GM21447 (cell line): ENCODE data around the gene HSBP1.

Experiments
- ATAC-seq: cut with Tn5 transposase; IDR thresholded peaks from one replicate; pipeline ENCODE4 v1.9.1; 2021; ENCODE audit not compliant: unreplicated experiment

Gene HSBP1

DNA sequence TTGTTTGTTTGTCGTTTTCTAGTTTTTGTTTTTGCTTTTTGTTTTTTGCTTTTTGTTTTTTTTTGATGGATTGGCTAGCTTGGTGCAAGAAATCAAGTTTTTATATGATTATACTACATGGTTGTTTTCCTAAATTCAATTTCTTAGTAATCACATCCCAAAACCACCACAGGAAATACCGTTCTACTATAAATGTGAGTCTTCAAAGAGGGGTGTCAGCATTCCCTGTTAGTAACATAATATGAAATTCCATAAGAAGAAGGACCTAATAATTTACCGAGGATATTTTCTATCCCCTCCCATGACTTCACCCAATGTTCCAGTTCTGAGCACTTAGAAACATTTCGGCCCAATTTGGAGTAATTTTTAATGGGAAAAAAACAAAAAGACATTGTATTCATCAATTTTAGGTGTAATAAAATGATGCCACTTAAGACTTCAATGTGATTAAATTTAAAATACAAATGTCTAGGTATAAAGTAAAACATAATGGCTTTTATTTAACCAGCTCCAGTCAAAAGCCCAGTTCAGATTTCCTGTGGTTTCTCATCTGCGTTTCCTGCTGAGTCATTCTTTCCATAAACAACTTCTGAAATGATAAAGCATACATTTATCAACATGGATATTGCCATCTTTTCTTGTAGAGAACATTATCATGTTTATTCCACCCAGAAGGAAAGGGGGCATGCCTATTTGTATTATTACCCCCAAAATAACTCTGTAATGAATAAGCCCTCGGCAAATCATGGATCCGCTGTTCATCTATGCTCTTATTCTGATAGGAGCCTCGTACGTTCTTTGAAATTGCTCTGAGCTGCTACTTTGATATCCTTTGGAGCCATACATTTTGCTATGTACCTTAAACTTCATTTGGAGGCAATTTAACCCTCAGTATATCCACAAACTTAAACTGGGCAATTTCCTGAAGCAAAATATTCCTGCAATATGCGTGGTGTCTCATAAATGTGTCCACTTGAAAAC lies 28.1 kb downstream of the HSBP1 start:
- no peak for ATAC-seq

- ATAC-seq: no peak
These were observed 29.8 kb downstream of the HSBP1 start for GRCh38 chr16:83837566-83837965.

GRCh38 chr16:83838151-83838550 lies 30.4 kb downstream of the HSBP1 start:
- no peak for ATAC-seq

GRCh38 chr16:83839561-83839960 lies 31.8 kb downstream of the HSBP1 start:
- ATAC-seq: no peak

DNA sequence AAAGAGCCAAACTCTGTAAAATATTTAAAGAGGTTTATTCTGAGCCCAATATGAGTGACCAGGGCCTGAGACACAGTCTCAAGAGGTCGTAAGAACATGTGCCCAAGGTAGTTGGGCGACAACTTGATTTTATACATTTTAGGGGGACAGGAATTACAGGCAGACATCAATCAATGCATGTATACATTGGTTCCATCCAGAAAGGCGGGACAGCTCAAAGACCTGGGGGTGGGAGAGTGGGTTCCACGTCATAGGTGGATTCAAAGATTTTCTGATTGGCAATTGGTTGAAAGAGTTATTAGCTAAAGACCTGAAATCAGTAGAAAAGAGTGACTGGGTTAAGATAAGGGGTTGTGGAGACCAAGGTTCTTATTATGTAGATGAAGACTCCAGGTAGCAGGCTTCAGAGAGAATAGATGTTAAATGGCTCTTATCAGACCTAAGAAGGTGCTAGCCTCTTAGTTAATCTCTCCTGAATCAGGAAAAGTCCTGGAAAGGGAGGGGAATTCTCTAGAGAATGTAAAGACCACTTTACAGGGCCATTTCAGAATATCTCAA lies 32.4 kb downstream of the HSBP1 start:
- no peak for ATAC-seq

DNA sequence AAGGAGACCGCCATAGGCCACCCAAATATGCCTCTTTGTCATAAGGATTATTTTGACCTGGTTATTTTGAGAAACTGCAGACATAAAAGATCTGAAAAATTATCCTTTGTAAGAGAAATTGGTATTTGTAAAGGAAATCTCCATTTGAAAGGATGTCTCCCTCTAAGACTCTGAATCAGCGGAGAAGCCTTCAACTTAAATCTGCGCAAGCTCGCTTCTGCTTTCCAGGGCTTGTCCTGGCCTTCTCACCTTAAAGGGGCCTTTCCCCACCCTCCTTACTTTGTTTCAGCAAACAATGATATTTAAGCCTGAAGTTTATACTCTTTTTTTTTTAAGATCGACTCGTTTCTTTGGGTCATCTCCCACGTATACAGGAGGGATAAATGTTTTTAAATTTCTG lies 34.5 kb downstream of the HSBP1 start:
- no peak for ATAC-seq

DNA sequence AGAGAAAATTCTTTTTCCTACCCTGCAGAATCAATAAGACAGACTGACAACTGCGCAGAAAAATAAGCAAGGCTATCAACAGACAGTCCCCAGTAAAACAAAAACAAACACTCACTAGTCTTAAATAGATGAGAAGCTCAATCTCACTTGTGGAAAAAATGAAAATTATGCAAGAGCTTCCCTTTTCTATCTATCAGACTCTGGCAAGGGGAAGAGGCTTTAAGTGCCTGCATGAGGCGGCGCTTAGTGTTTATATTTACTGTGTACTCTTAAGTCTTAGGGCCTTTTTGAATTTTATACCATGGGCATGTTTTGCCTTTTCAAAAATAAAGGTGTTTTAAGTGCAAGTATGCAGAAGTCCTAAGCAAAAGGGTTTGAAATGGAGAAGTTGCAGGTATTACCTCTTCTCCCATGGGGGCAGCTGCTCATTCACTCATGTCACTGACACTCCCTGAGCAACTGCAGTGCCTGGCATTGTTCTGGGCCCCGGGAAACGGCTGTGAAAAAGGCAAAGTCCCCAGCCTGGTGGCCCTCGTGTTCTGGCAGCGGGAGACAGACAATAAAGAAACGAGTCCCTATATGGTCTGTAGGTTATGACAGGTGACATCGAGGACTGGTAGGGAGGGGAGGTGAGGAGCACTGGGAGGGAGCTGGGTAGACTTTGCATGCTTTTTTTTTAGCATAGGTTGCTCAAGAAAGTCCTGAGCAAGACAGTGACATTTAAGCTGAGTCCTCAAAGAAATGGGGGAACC lies 35.2 kb downstream of the HSBP1 start:
- no peak for ATAC-seq

DNA sequence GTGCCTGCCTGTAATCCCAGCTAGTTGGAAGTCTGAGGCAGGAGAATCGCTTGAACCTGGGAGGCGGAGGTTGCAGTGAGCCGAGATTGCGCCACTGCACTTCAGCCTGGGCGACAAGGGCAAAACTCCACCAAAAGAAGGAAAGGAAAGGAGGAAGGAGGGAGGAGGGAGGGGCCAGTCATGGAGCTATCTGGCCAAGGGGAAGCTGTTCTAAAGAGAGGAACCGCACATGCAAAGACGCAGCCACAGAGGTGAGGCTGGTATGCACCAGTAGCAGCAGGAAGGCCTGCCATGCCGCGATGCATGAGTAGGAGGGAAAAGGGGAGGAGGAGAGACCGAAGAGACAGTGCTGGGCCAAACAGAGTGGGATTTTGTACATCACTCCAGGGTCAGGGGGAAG lies 35.9 kb downstream of the HSBP1 start:
- ATAC-seq: no peak

DNA sequence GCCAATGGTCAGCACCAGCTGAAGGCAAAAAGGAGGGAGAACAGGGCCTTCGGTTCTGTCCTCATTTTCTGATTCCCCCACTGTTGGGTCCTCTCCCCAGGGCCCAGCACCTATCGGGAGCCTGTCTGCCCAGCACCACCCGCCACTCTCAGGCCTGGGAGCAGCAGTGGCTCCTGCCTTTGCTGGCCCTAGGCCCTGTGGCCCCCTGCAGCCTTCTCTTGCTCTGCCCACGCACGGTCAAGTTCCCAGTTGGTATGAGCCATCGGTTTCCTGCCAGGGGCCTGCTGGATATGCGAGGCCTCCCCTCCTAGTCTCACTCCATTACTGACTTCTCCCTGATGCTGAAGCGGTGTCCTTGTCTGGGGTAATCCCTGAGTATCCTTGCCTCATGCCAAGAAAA lies 37.5 kb downstream of the HSBP1 start:
- no peak for ATAC-seq

DNA sequence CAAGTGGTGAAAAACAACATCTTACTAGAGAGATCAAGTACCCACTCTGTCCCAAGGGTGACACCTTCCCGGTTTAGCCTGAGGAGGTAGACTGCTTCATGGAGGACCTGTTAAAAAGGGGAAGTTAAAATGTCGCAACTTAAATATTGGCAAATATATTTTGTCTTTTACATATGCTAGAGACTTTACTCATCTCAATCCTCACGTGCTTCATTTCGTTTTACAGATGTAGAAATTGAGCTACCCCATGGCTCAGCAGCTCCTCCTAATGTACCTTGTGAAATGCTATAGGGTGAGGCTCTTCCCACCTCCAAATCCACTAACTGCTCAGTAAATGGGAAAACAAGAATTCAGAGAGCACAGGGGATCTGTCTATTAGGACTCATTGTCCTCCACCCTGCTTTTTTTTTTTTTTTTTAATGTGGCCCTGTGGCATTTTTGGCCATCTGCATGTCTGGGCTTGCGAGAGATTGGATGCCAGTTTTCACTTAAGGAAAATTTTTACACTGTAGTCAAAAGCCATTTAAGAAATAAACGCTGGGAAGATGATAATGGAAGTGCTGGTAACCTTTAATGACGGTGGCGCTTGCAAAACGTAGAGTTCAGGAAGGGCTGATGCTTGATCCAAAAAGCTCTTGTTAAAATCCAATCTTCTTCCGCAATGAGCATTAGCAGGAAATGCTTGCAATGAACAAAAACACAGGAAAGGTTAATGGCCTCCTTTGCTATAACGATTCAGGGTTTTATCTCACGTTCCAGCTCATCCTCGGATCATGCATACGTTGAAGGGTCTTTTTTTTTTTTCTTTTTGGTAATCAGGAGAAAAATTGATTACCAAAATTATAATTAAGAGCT lies 39.8 kb downstream of the HSBP1 start:
- no peak for ATAC-seq

DNA sequence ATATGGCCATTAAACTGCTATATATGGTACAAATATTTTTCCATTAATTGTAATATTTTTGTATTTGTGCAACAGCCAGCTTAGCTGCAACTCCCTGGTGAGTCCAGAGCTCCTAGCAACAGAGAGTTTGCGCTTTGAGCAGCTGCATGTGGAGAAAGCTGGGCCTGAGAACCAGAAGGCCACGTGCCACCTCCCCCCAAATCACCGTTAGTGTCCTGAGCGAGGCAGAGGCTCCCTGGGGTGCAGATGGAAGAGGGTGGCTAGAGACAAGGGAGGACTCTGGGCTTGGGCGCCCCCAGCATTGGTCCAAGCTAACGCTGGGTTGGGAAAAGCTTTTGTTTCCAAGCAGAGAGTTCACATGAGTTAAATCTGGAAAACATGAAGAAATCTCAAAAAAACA lies 41.6 kb downstream of the HSBP1 start:
- no peak for ATAC-seq

DNA sequence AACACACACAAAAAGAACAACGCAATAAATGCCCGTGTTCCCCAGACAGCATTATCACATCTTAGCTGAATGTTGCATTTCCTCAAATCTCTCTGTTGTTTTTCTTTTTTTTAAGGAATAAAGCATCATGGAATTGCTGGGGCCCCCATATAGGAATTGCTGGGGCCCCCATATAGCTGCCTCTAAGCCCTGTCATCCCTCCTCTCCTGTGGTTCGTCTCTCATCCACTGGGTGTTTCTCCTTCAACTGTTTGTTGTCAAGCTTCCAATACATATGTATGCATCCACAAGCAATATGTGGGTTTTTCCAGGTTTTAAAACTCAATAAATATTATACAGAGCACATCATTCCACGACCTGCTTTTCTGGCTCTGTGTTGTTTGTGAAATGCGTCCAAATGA lies 43.2 kb downstream of the HSBP1 start:
- ATAC-seq: no peak

DNA sequence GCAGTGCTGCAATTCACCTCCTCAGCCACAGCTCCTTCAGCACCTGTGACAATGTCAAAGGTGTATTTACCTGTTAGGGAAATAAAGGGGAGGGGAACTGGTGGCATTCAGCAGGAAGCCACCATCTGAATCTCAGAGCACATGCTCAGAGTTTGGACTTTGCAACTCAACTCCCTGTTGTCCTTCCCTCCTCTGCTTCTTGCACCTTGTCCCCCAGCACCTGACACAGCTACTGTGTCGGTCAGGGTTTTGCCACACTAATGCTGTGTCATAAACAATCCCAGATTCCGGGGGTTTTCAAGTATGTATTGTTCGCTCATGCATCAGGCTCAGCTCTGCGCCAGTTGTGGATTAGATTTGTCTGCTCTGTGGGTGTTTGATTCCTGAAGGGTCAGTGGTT lies 43.7 kb downstream of the HSBP1 start:
- ATAC-seq: no peak

DNA sequence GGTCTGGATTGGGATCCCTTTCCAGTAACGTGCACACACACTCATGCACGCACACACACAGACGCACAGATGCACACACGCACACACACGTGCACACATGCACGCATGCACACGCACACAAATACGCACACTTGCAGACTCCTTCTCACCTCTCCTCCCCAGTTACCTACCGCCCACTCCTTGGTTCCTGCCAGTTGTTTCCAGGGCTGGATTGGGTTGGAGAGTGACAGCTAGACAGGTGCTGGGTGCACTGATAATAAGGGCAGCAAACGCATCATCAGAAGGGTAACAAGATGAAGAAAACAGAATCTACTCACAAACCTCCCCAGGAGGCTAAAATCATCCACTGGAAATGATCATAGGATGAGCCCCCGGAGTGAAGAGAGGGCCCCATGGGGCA lies 45.0 kb downstream of the HSBP1 start:
- ATAC-seq: no peak

DNA sequence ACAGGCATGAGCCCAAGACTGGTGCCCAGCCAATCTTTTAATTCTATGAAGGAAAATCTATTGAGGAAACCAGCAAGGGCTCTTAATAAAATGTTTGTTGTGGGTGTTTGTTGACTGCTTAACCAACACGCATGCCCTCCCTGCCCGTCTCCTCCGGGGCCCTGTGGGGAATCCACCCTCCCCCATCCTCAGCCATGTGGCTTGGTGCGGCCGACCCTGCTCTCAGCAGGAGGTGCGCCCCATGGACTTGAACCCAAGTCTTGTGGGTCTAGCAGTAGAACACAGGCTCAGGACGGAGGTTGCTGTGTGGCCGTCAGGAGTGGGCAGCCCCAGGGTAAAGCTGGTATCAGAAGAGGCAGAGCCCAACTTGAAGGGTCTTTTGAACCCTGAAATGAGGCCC lies 46.1 kb downstream of the HSBP1 start:
- no peak for ATAC-seq

- ATAC-seq: no peak
These were observed 46.6 kb downstream of the HSBP1 start for GRCh38 chr16:83854420-83854819.

- ATAC-seq: no peak
These were observed 49.0 kb downstream of the HSBP1 start for GRCh38 chr16:83856792-83857191.

GRCh38 chr16:83859265-83859664 lies 51.5 kb downstream of the HSBP1 start:
- no peak for ATAC-seq

GRCh38 chr16:83862661-83863060 lies 54.9 kb downstream of the HSBP1 start:
- ATAC-seq: no peak

- ATAC-seq: no peak
These were observed 55.9 kb downstream of the HSBP1 start for GRCh38 chr16:83863682-83864081.
